ENCODE results near the gene ROMO1. TPM values are rescaled to one million over a fixed set of nuclear protein-coding genes. Genes with fewer than 3 reads are reported as not detected.
"Not testable (repeated sequence)": the region's sequence is repeated elsewhere in the genome, so short reads cannot be mapped to it uniquely, and the experiment has no call there.

ROMO1 gene
- total and polyA plus RNA-seq, 4 donors = 71.4 to 209 (median 102) TPM

- H3K9me3 ChIP-seq (ENCODE audit: control insufficient read depth, insufficient read depth, low read length) = no peaks in the 10 kb centered on the region
- H3K27ac ChIP-seq (ENCODE audit: low read depth, low read length) = peak overlapping the region; percentile 97
- WGBS (ENCODE audit: insufficient coverage) = 90% methylated on average over 9 of the region's 15 CpGs
- H3K4me1 ChIP-seq (ENCODE audit: control insufficient read depth, insufficient read depth, low read length) = peaks cover 3% of the 10 kb centered on the region
- no peaks in the 10 kb centered on the region for H3K27me3 ChIP-seq (ENCODE audit: control insufficient read depth, insufficient read depth, low read length)
- DNase-seq (ENCODE audit: low read depth in 4 of 6, low spot score in 6 of 6) = no peak
- peaks cover 4% of the 10 kb centered on the region for H3K36me3 ChIP-seq (ENCODE audit: control insufficient read depth, insufficient read depth, low read length)
- no peak overlapping the region for H3K4me3 ChIP-seq (ENCODE audit: low read depth, low read length)
These were observed 44.7 kb downstream of the ROMO1 start for GRCh38 chr20:35743693-35744491.

- H3K9me3 ChIP-seq (ENCODE audit: control insufficient read depth, insufficient read depth, low read length); H3K27ac ChIP-seq (ENCODE audit: low read depth, low read length); H3K4me1 ChIP-seq (ENCODE audit: control insufficient read depth, insufficient read depth, low read length); H3K36me3 ChIP-seq (ENCODE audit: control insufficient read depth, insufficient read depth, low read length); H3K4me3 ChIP-seq (ENCODE audit: low read depth, low read length); H3K27me3 ChIP-seq (ENCODE audit: control insufficient read depth, insufficient read depth, low read length); DNase-seq (ENCODE audit: low read depth in 4 of 6, low spot score in 6 of 6): not testable (repeated sequence)
- WGBS (ENCODE audit: insufficient coverage) = 100% methylated on average over 1 of the region's 3 CpGs
These were observed 45.3 kb downstream of the ROMO1 start for GRCh38 chr20:35744492-35744841.

Other genes with a start within 250 kb of the ROMO1 start
- gene CEP250, start 243.8 kb upstream of the ROMO1 start, total RNA-seq = 10 to 100 TPM; 24.5 to 29.9 TPM
- gene CEP250, start 243.8 kb upstream of the ROMO1 start, polyA plus RNA-seq (ENCODE audit: insufficient read length in 2 of 2) = 10 to 100 TPM; 42.0 to 55.3 TPM
- gene C20orf173, start 169.8 kb upstream of the ROMO1 start, total RNA-seq = not detected
- not detected for gene C20orf173, start 169.8 kb upstream of the ROMO1 start, polyA plus RNA-seq (ENCODE audit: insufficient read length in 2 of 2)
- 100 to 1,000 TPM; 197 to 336 TPM for gene ERGIC3, start 157.3 kb upstream of the ROMO1 start, total RNA-seq
- 100 to 1,000 TPM; 256 to 296 TPM for gene ERGIC3, start 157.3 kb upstream of the ROMO1 start, polyA plus RNA-seq (ENCODE audit: insufficient read length in 2 of 2)
- 10 to 100 TPM in 1 of 2 donors, 1 to 10 TPM in 1; 1.8 to 15.2 TPM for gene SPAG4, start 83.6 kb upstream of the ROMO1 start, total RNA-seq
- gene SPAG4, start 83.6 kb upstream of the ROMO1 start, polyA plus RNA-seq (ENCODE audit: insufficient read length in 2 of 2) = 1 to 10 TPM; 4.2 to 7.7 TPM
- 10 to 100 TPM; 58.8 to 65.1 TPM for gene CPNE1, start 34.5 kb upstream of the ROMO1 start, total RNA-seq
- gene CPNE1, start 34.5 kb upstream of the ROMO1 start, polyA plus RNA-seq (ENCODE audit: insufficient read length in 2 of 2) = 100 to 1,000 TPM; 114 to 192 TPM
- 10 to 100 TPM; 66.8 to 73.9 TPM for gene RBM12, start 34.5 kb upstream of the ROMO1 start, total RNA-seq
- gene RBM12, start 34.5 kb upstream of the ROMO1 start, polyA plus RNA-seq (ENCODE audit: insufficient read length in 2 of 2) = 10 to 100 TPM; 50.2 to 65.4 TPM
- 10 to 100 TPM; 26.2 to 38.1 TPM for gene NFS1, start 53 bp upstream of the ROMO1 start, total RNA-seq
- gene NFS1, start 53 bp upstream of the ROMO1 start, polyA plus RNA-seq (ENCODE audit: insufficient read length in 2 of 2) = 10 to 100 TPM; 27.8 to 31.7 TPM
- 100 to 1,000 TPM; 382 to 441 TPM for gene RBM39, start 42.9 kb downstream of the ROMO1 start, total RNA-seq
- gene RBM39, start 42.9 kb downstream of the ROMO1 start, polyA plus RNA-seq (ENCODE audit: insufficient read length in 2 of 2) = 100 to 1,000 TPM; 289 to 322 TPM
- 10 to 100 TPM; 31.0 to 35.8 TPM for gene PHF20, start 72.6 kb downstream of the ROMO1 start, total RNA-seq
- 10 to 100 TPM; 31.0 to 38.7 TPM for gene PHF20, start 72.6 kb downstream of the ROMO1 start, polyA plus RNA-seq (ENCODE audit: insufficient read length in 2 of 2)

All from spinal cord (tissue), 10 donors.